ENCODE data around the gene EMILIN2. TPM values are rescaled to one million over a fixed set of nuclear protein-coding genes. Genes with fewer than 3 reads are reported as not detected.

Gene EMILIN2
- total and polyA plus RNA-seq, 2 of the 13 experiments (the other 11 are each of a cell fraction or from before 2014, with no cell fraction given) = 7.6 to 8.2 TPM

DNA sequence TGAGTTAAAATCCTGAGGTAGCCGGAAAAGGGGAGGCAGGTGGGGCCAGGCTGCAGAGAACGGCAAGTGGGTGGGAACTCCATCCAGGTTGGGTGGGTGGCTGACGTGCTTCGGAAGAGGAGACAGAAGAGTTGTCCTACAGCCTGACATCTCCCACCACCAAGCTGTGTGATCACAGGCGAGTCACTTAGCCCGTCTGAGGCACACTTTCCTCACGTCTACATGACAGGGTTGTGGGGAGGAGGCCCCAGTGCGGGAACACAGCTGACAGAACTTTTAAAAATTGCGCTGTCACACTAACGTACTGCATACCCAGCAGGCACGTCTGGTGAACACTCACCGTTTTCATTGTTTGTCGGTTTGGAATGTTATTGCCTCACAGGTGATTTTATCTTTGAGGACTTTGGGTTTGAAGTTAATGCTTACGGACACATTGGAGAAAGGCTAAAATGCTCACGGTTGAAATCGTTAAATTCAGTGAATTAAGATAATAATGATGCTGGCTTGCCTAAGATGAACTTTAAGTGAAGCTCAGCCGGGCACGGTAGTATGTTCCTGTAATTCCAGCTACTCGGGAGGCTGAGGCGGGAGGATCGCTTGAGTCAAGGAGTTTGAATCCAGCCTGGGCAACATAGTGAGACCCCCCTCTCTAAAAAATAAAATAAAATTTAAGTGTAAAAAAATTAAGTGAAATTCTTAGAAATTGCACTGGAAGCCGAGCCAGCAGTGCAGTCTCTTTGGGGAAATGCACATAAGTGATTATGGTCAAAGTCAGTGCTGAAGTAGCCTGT, 8.9 kb downstream of the EMILIN2 start (continued):
- TF ChIP-seq, protein P1, sequence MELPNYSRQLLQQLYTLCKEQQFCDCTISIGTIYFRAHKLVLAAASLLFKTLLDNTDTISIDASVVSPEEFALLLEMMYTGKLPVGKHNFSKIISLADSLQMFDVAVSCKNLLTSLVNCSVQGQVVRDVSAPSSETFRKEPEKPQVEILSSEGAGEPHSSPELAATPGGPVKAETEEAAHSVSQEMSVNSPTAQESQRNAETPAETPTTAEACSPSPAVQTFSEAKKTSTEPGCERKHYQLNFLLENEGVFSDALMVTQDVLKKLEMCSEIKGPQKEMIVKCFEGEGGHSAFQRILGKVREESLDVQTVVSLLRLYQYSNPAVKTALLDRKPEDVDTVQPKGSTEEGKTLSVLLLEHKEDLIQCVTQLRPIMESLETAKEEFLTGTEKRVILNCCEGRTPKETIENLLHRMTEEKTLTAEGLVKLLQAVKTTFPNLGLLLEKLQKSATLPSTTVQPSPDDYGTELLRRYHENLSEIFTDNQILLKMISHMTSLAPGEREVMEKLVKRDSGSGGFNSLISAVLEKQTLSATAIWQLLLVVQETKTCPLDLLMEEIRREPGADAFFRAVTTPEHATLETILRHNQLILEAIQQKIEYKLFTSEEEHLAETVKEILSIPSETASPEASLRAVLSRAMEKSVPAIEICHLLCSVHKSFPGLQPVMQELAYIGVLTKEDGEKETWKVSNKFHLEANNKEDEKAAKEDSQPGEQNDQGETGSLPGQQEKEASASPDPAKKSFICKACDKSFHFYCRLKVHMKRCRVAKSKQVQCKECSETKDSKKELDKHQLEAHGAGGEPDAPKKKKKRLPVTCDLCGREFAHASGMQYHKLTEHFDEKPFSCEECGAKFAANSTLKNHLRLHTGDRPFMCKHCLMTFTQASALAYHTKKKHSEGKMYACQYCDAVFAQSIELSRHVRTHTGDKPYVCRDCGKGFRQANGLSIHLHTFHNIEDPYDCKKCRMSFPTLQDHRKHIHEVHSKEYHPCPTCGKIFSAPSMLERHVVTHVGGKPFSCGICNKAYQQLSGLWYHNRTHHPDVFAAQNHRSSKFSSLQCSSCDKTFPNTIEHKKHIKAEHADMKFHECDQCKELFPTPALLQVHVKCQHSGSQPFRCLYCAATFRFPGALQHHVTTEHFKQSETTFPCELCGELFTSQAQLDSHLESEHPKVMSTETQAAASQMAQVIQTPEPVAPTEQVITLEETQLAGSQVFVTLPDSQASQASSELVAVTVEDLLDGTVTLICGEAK (IDR thresholded peaks at IDR 0.05) = no peak
- TF ChIP-seq, protein P1 (CRISPR knock-in tag; IDR thresholded peaks at IDR 0.05) = no peak
- TF ChIP-seq AHR (CRISPR knock-in tag; IDR thresholded peaks at IDR 0.05) = no peak
- TF ChIP-seq, protein P2, sequence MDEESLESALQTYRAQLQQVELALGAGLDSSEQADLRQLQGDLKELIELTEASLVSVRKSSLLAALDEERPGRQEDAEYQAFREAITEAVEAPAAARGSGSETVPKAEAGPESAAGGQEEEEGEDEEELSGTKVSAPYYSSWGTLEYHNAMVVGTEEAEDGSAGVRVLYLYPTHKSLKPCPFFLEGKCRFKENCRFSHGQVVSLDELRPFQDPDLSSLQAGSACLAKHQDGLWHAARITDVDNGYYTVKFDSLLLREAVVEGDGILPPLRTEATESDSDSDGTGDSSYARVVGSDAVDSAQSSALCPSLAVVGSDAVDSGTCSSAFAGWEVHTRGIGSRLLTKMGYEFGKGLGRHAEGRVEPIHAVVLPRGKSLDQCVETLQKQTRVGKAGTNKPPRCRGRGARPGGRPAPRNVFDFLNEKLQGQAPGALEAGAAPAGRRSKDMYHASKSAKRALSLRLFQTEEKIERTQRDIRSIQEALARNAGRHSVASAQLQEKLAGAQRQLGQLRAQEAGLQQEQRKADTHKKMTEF (CRISPR knock-in tag; IDR thresholded peaks at IDR 0.05) = no peak
- no peak for TF ChIP-seq ZNF660 (CRISPR knock-in tag; IDR thresholded peaks at IDR 0.05; ENCODE audit: borderline replicate concordance, low read depth)
- TF ChIP-seq, protein P3, sequence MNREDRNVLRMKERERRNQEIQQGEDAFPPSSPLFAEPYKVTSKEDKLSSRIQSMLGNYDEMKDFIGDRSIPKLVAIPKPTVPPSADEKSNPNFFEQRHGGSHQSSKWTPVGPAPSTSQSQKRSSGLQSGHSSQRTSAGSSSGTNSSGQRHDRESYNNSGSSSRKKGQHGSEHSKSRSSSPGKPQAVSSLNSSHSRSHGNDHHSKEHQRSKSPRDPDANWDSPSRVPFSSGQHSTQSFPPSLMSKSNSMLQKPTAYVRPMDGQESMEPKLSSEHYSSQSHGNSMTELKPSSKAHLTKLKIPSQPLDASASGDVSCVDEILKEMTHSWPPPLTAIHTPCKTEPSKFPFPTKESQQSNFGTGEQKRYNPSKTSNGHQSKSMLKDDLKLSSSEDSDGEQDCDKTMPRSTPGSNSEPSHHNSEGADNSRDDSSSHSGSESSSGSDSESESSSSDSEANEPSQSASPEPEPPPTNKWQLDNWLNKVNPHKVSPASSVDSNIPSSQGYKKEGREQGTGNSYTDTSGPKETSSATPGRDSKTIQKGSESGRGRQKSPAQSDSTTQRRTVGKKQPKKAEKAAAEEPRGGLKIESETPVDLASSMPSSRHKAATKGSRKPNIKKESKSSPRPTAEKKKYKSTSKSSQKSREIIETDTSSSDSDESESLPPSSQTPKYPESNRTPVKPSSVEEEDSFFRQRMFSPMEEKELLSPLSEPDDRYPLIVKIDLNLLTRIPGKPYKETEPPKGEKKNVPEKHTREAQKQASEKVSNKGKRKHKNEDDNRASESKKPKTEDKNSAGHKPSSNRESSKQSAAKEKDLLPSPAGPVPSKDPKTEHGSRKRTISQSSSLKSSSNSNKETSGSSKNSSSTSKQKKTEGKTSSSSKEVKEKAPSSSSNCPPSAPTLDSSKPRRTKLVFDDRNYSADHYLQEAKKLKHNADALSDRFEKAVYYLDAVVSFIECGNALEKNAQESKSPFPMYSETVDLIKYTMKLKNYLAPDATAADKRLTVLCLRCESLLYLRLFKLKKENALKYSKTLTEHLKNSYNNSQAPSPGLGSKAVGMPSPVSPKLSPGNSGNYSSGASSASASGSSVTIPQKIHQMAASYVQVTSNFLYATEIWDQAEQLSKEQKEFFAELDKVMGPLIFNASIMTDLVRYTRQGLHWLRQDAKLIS (CRISPR knock-in tag; IDR thresholded peaks at IDR 0.05) = no peak
- TF ChIP-seq, protein P4, sequence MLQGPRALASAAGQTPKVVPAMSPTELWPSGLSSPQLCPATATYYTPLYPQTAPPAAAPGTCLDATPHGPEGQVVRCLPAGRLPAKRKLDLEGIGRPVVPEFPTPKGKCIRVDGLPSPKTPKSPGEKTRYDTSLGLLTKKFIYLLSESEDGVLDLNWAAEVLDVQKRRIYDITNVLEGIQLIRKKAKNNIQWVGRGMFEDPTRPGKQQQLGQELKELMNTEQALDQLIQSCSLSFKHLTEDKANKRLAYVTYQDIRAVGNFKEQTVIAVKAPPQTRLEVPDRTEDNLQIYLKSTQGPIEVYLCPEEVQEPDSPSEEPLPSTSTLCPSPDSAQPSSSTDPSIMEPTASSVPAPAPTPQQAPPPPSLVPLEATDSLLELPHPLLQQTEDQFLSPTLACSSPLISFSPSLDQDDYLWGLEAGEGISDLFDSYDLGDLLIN (CRISPR knock-in tag; IDR thresholded peaks at IDR 0.05; ENCODE audit: borderline replicate concordance) = no peak
- TF ChIP-seq NCOA1 (CRISPR knock-in tag; IDR thresholded peaks at IDR 0.05) = no peak
- TF ChIP-seq ARNT (IDR thresholded peaks at IDR 0.05) = no peak

Data from HepG2 (cell line).